HepG2 (cell line): Measurements from ENCODE around the gene ITGB8. TPM values are rescaled to one million over a fixed set of nuclear protein-coding genes. Genes with fewer than 3 reads are reported as not detected.

Source experiments
- ATAC-seq: fragments of 200-7000 bp; cut with Tn5 transposase; 3 replicates; pipeline ENCODE4 v1.9.1; 2020; ENCODE audit warnings: mild to moderate bottlenecking, moderate library complexity
- BruUV-seq: library from RNA; stranded (reverse); fragments of 400-500 nt; replicated peaks from 2 replicates; lab custom pipeline; 2021; lab: Mats Ljungman, UMichigan
- CTCF ChIA-PET: fragments of 300-600 bp; formaldehyde crosslinking; extraction: SDS; loops from one replicate; lab custom pipeline; 2021; ENCODE audit warnings: low total read pairs, inconsistent platforms, low intra/inter-chr PET ratio; lab: Yijun Ruan, JAX
- POLR2A ChIA-PET: fragments of 350-600 bp; sonication (Branson Sonifier 250); formaldehyde crosslinking; loops from one replicate; lab custom pipeline; 2020; ENCODE audit warnings: antibody characterized with exemption, inconsistent platforms; lab: Yijun Ruan, JAX
- DNase-seq: peaks from one replicate; pipeline ENCODE4 v3.0.0-alpha.2; 2015; ENCODE audit warnings: low spot score
- FAIRE-seq: peaks from 3 replicates; lab custom pipeline; 2011; peaks lifted over from hg19 to GRCh38; lab: Jason Lieb, UNC
- H2AFZ ChIP-seq: one replicate; pipeline ENCODE4 v1.6.1; 2011; ENCODE audit warnings: low read length, inconsistent platforms
- H3K27ac ChIP-seq: fragments of 300-600 bp; 3 replicates; pipeline ENCODE4 v1.8.0; 2011; ENCODE audit warnings: mixed run types, mild to moderate bottlenecking, mixed read lengths, low read length, inconsistent platforms; ENCODE audit not compliant: insufficient read depth; ENCODE audit errors: extremely low read length
- H3K27me3 ChIP-seq, 2 experiments: fragments of 200-600 bp in 1 of 2; 2 replicates in 1 of 2; 3 replicates in 1 of 2; pipeline versions ENCODE4 v1.6.0 to v1.8.0; 2011; ENCODE audit warnings: low read length in 2 of 2, mild to moderate bottlenecking in 2 of 2, moderate library complexity in 2 of 2, inconsistent platforms in 1 of 2; ENCODE audit not compliant: insufficient read depth in 2 of 2, control insufficient read depth in 1 of 2
- H3K36me3 ChIP-seq, 2 experiments: fragments of 200-600 bp in 1 of 2; replicated peaks in 1 of 2; 2 replicates in 1 of 2; 3 replicates in 1 of 2; pipeline versions ENCODE4 v1.5.1 to v1.8.0; 2011; ENCODE audit warnings: low read length in 2 of 2, inconsistent platforms in 1 of 2; ENCODE audit not compliant: insufficient read depth in 2 of 2, control insufficient read depth in 1 of 2
- H3K4me1 ChIP-seq: 2 replicates; pipeline ENCODE4 v1.5.1; 2012; ENCODE audit warnings: low read length, inconsistent platforms; ENCODE audit not compliant: insufficient read depth
- H3K4me2 ChIP-seq: 2 replicates; pipeline ENCODE4 v1.6.0; 2011; ENCODE audit warnings: low read depth, low read length, inconsistent platforms
- H3K4me3 ChIP-seq, 3 experiments: fragments of 200-600 bp in 1 of 3; sonication (generic), shearing (Covaris generic) in 1 of 3; replicated peaks in 1 of 3; 2 replicates each; pipeline ENCODE4 v1.5.1; 2011 to 2016; ENCODE audit warnings: low read length in 3 of 3, inconsistent platforms in 2 of 3, low read depth in 2 of 3, mild to moderate bottlenecking in 2 of 3, control low read depth in 1 of 3, mixed read lengths in 1 of 3; ENCODE audit not compliant: insufficient read depth in 1 of 3
- H3K79me2 ChIP-seq: one replicate; pipeline ENCODE4 v1.6.1; 2011; ENCODE audit warnings: low read length, inconsistent platforms; ENCODE audit not compliant: insufficient read depth
- H3K9ac ChIP-seq: 2 replicates; pipeline ENCODE4 v1.6.0; 2011; ENCODE audit warnings: mild to moderate bottlenecking, low read depth, low read length, inconsistent platforms; ENCODE audit not compliant: insufficient read depth
- H3K9me3 ChIP-seq: 2 replicates; pipeline ENCODE4 v1.5.1; 2012; ENCODE audit warnings: mild to moderate bottlenecking, low read length
- H4K20me1 ChIP-seq: 2 replicates; pipeline ENCODE4 v1.6.0; 2011; ENCODE audit warnings: inconsistent platforms, mild to moderate bottlenecking, low read length, moderate library complexity; ENCODE audit not compliant: insufficient read depth
- BHLHE40 ChIP-seq: IDR thresholded peaks from 2 replicates; pipeline ENCODE4 v1.6.1; 2011; ENCODE audit warnings: low read length, improper control_type of control experiment
- CREBL2 ChIP-seq: sonication (generic); formaldehyde crosslinking; IDR thresholded peaks from 2 replicates; pipeline ENCODE4 v1.8.1; 2023; ENCODE audit warnings: missing genetic modification reagents, mild to moderate bottlenecking, borderline replicate concordance
- RAD21 ChIP-seq: fragments of 450-650 bp; formaldehyde crosslinking; IDR thresholded peaks from 2 replicates; pipeline ENCODE4 v1.5.0; 2020; ENCODE audit warnings: mild to moderate bottlenecking
- ZBED4 ChIP-seq: sonication (generic); formaldehyde crosslinking; IDR thresholded peaks from 2 replicates; pipeline ENCODE4 v1.4.0; 2020; ENCODE audit warnings: missing genetic modification reagents, borderline replicate concordance
- ZGPAT ChIP-seq: IDR thresholded peaks from 2 replicates; pipeline ENCODE4 v1.6.1; 2016; ENCODE audit warnings: mild to moderate bottlenecking
- ZNF776 ChIP-seq: sonication (generic); formaldehyde crosslinking; IDR thresholded peaks from 2 replicates; pipeline ENCODE4 v1.4.0; 2020; ENCODE audit warnings: mild to moderate bottlenecking, missing genetic modification reagents
- WGBS: methylation state at CpG from one replicate; pipeline ENCODE4 v1.1.6; 2017; ENCODE audit warnings: low lambda C conversion rate; 5-methylcytosine and 5-hydroxymethylcytosine counted together
- in situ Hi-C: cut with HindIII; loops from 2 replicates; pipeline ENCODE4 v1.10.0; 2017; ENCODE audit warnings: low pct_unique_long_range_greater_than_20kb; ENCODE audit not compliant: extremely low pct_ligation_motif_present
- intact Hi-C: fragments of 100-400 bp; cut with micrococcal nuclease; formaldehyde crosslinking; loops from one replicate; pipeline ENCODE4 v1.10.0; 2022; ENCODE audit not compliant: unreplicated experiment
- polyA plus RNA-seq, 8 experiments: library from polyadenylated mRNA; depleted of rRNA in 3 of 8; stranded (reverse) in 7 of 8; unstranded in 1 of 8; fragments of >200 nt; fragmentation: Illumina TruSeq in 4 of 8; extraction: Trizol in 4 of 8; gene quantifications; 2 replicates each; pipeline versions ENCODE4 v1.2.1 to v1.2.3, GENCODE V29; 2011 to 2016; ENCODE audit warnings: low read depth in 4 of 8, missing spikeins in 1 of 8, mixed read lengths in 1 of 8; ENCODE audit not compliant: insufficient read depth in 1 of 8
- total RNA-seq, 5 experiments: library from RNA; depleted of rRNA; stranded (reverse); fragments of >200 nt; fragmentation: Illumina TruSeq; extraction: Trizol; gene quantifications; 2 replicates each; pipeline ENCODE4 v1.2.3, GENCODE V29; 2016; ENCODE audit warnings: low read depth in 1 of 5

The ITGB8 gene
- total and polyA plus RNA-seq, 2 of the 13 experiments (the other 11 are each of a cell fraction or from before 2014, with no cell fraction given) = 0.01 TPM; not detected in 1

DNA sequence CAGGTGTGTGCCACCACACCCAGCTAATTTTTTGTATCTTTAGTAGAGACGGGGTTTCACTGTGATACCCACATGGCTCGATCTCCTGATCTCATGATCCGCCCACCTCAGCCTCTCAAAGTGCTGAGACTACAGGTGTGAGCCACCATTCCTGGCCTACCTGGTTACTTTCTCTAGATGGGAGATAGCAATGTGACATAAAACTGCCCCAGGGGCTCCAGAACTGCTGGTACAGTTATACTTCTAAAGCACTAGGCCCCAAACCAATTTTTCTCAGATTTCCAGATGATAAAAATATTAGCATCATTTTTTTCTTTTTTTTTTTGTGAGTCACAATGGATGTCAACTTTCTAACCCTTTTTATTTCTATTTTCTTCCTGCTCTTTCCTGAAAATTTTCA lies 27.4 kb downstream of the ITGB8 start (continued):
- TF ChIP-seq ZBED4 (CRISPR knock-in tag) (no peak), ZNF776 (CRISPR knock-in tag) (no peak), RAD21 (CRISPR knock-in tag) (no peak)

DNA sequence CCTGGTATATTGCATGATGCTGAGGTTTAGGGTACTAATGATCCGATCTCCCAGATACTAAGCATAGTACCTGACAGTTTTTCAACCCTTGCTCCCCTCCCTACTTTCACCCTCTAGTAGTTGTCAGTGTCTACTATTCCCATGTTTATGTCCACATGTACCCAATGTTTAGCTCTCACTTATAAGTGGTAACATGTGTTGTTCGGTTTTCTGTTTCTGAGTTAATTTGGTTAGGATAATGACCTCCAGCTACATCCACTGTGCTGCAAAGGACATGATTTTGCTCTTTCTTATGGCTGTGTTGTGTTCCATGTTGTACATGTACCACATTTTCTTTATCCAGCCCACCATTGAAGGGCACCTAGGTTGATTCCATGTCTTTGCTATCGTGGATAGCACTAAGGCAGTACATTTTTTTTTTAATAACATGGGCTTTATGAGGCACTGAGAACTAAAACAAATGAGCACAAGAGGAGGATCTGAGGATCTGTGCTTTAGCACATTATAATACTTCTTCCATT lies 28.1 kb downstream of the ITGB8 start:
- no peak overlapping the region for H3K9ac ChIP-seq
- DNase-seq (no peak), FAIRE-seq (no peak), ATAC-seq (no peak)
- no peak overlapping the region for H2AFZ ChIP-seq
- TF ChIP-seq ZGPAT (CRISPR knock-in tag) (no peak), BHLHE40 (no peak), CREBL2 (CRISPR knock-in tag) (no peak)
- H3K79me2 ChIP-seq = no peaks in the 10 kb centered on the region
- H3K4me1 ChIP-seq = no peaks in the 10 kb centered on the region
- intact Hi-C loops (no loop called here), in situ Hi-C loops (no loop called here)
- H3K27me3 ChIP-seq = no peaks in the 10 kb centered on the region
- no peaks in the 10 kb centered on the region for H3K36me3 ChIP-seq
- H3K4me3 ChIP-seq = no peak overlapping the region
- POLR2A ChIA-PET = no interaction called here
- H3K27ac ChIP-seq = no peak overlapping the region
- WGBS = 39% methylated on average over 3 of the region's 3 CpGs
- CTCF ChIA-PET = no interaction called here
- H3K4me2 ChIP-seq = no peak overlapping the region
- no TSS peak for BruUV-seq
- H3K9me3 ChIP-seq = no peaks in the 10 kb centered on the region
- H4K20me1 ChIP-seq = no peaks in the 10 kb centered on the region
